ENCODE measurements around the gene LIPN.
"Not testable (repeated sequence)": the region's sequence is repeated elsewhere in the genome, so short reads cannot be mapped to it uniquely, and the experiment has no call there.

Gene LIPN

GRCh38 chr10:88759366-88760101 is at the start of gene LIPN:
TSS of gene LIPN (plus strand) at chr10:88760020. CDS start at chr10:88761406, 1,386 bp downstream.
- no peak for DNase-seq (ENCODE audit: low read depth in 2 of 2)

GRCh38 chr10:88715517-88715916 is 44.3 kb upstream of the LIPN start:
- no peak for DNase-seq (ENCODE audit: low read depth in 2 of 2)

- no peak for DNase-seq (ENCODE audit: low read depth in 2 of 2)
Observed at GRCh38 chr10:88721392-88721791, 38.4 kb upstream of the LIPN start.

- no peak for DNase-seq (ENCODE audit: low read depth in 2 of 2)
Observed at GRCh38 chr10:88725798-88726197, 34.0 kb upstream of the LIPN start.

GRCh38 chr10:88728107-88728763 is 31.6 kb upstream of the LIPN start:
- no peak for DNase-seq (ENCODE audit: low read depth in 2 of 2)

- DNase-seq (ENCODE audit: low read depth in 2 of 2), result no peak
Observed at GRCh38 chr10:88730864-88731263, 29.0 kb upstream of the LIPN start.

- DNase-seq (ENCODE audit: low read depth in 2 of 2), result no peak
Observed at GRCh38 chr10:88731296-88731695, 28.5 kb upstream of the LIPN start.

- DNase-seq (ENCODE audit: low read depth in 2 of 2), result no peak
Observed at GRCh38 chr10:88733215-88733614, 26.6 kb upstream of the LIPN start.

GRCh38 chr10:88735661-88736060 is 24.2 kb upstream of the LIPN start:
- no peak for DNase-seq (ENCODE audit: low read depth in 2 of 2)

GRCh38 chr10:88741921-88742320 is 17.9 kb upstream of the LIPN start:
- not testable (repeated sequence) for DNase-seq (ENCODE audit: low read depth in 2 of 2)

GRCh38 chr10:88742448-88742847 is 17.4 kb upstream of the LIPN start:
- no peak for DNase-seq (ENCODE audit: low read depth in 2 of 2)

- no peak for DNase-seq (ENCODE audit: low read depth in 2 of 2)
Observed at GRCh38 chr10:88744002-88744401, 15.8 kb upstream of the LIPN start.

- DNase-seq (ENCODE audit: low read depth in 2 of 2), result no peak
Observed at GRCh38 chr10:88745633-88746032, 14.2 kb upstream of the LIPN start.

- DNase-seq (ENCODE audit: low read depth in 2 of 2), result no peak
Observed at GRCh38 chr10:88754287-88754686, 5.5 kb upstream of the LIPN start.

- DNase-seq (ENCODE audit: low read depth in 2 of 2), result no peak
Observed at GRCh38 chr10:88755753-88756152, 4.1 kb upstream of the LIPN start.

GRCh38 chr10:88756660-88757059 is 3.2 kb upstream of the LIPN start:
- no peak for DNase-seq (ENCODE audit: low read depth in 2 of 2)

GRCh38 chr10:88762906-88763305 is 3.1 kb downstream of the LIPN start:
- DNase-seq (ENCODE audit: low read depth in 2 of 2), result no peak

GRCh38 chr10:88763441-88763840 is 3.6 kb downstream of the LIPN start:
- no peak for DNase-seq (ENCODE audit: low read depth in 2 of 2)

- no peak for DNase-seq (ENCODE audit: low read depth in 2 of 2)
Observed at GRCh38 chr10:88764110-88764509, 4.3 kb downstream of the LIPN start.

- no peak for DNase-seq (ENCODE audit: low read depth in 2 of 2)
Observed at GRCh38 chr10:88765816-88766215, 6.0 kb downstream of the LIPN start.

GRCh38 chr10:88769384-88769783 is 9.6 kb downstream of the LIPN start:
- DNase-seq (ENCODE audit: low read depth in 2 of 2), result no peak

- DNase-seq (ENCODE audit: low read depth in 2 of 2), result no peak
Observed at GRCh38 chr10:88781206-88781605, 21.4 kb downstream of the LIPN start.

GRCh38 chr10:88782222-88782621 is 22.4 kb downstream of the LIPN start:
- no peak for DNase-seq (ENCODE audit: low read depth in 2 of 2)

- no peak for DNase-seq (ENCODE audit: low read depth in 2 of 2)
Observed at GRCh38 chr10:88783724-88784123, 23.9 kb downstream of the LIPN start.

Measured in stimulated activated CD8-positive, alpha-beta memory T cell treated with anti-CD3 and anti-CD28 coated beads, Interleukin-2, amount 100 ng/mL, for 1 hour (primary cell).